ENCODE results near the gene SMURF2.

GRCh38 chr17:64533784-64534183 lies 128.3 kb downstream of the SMURF2 start:
- TF ChIP-seq CTCF (IDR thresholded peaks at IDR 0.05): no peak
- no peak for TF ChIP-seq POLR2A (IDR thresholded peaks at IDR 0.05)

Measured in uterus (tissue), 2 donors.